Parathyroid adenoma (tissue), 2 donors: ENCODE measurements around the gene ADM.
"Not testable (repeated sequence)": the region's sequence is repeated elsewhere in the genome, so short reads cannot be mapped to it uniquely, and the experiment has no call there.

Source experiments
- H2AFZ ChIP-seq: fragments of 300-600 bp; sonication (generic); one replicate; pipeline ENCODE4 v1.7.0; 2017; ENCODE audit warnings: antibody characterized with exemption, mild to moderate bottlenecking
- H3K27ac ChIP-seq: fragments of 300-600 bp; sonication (generic); one replicate; pipeline ENCODE4 v1.7.0; 2017
- H3K27me3 ChIP-seq: fragments of 300-600 bp; sonication (generic); one replicate; pipeline ENCODE4 v1.7.0; 2017; ENCODE audit warnings: low read length; ENCODE audit not compliant: control insufficient read depth, insufficient read depth
- H3K36me3 ChIP-seq: fragments of 300-600 bp; sonication (generic); one replicate; pipeline ENCODE4 v1.7.0; 2017; ENCODE audit warnings: low read length; ENCODE audit not compliant: control insufficient read depth, insufficient read depth
- H3K4me1 ChIP-seq: fragments of 300-600 bp; sonication (generic); one replicate; pipeline ENCODE4 v1.7.0; 2017; ENCODE audit warnings: control low read depth
- H3K4me2 ChIP-seq: fragments of 300-600 bp; sonication (generic); one replicate; pipeline ENCODE4 v1.7.0; 2017; ENCODE audit warnings: low read length
- H3K4me3 ChIP-seq: fragments of 300-600 bp; sonication (generic); one replicate; pipeline ENCODE4 v1.7.0; 2017; ENCODE audit warnings: low read depth, low read length
- H3K79me2 ChIP-seq: fragments of 300-600 bp; sonication (generic); one replicate; pipeline ENCODE4 v1.7.0; 2017; ENCODE audit warnings: control low read depth
- H3K9ac ChIP-seq: fragments of 300-600 bp; sonication (generic); one replicate; pipeline ENCODE4 v1.7.0; 2017; ENCODE audit warnings: mild to moderate bottlenecking
- H3K9me3 ChIP-seq: fragments of 300-600 bp; sonication (generic); one replicate; pipeline ENCODE4 v1.7.0; 2017; ENCODE audit warnings: low read length; ENCODE audit not compliant: control insufficient read depth
- TF ChIP-seq, protein P1 (sequence below): fragments of 300-600 bp; sonication (generic); IDR thresholded peaks from one replicate; pipeline ENCODE4 v1.7.0; 2017; ENCODE audit warnings: antibody characterized with exemption, mild to moderate bottlenecking
- donor health status: primary hyperparathyroidism.

The ADM gene

DNA sequence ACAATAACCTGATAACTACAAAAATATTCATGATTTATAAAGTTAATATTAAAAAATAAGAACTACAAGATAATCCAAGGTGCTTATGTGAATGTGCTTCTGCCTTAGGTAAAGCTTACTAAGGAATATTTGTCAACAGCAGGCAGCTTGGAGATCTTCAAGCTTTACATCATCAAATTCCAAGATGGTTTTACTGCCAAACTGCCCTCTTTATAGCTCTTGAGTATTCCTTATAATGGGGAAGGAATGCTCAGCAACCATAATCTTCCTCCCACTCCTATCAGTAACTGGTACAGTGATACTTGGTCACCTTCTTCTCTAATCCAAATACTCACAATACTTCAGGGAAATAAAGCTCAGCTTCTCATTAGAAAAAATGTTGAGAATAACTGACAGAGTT, 40.9 kb upstream of the ADM start:
- no peak overlapping the region for H2AFZ ChIP-seq
- no peak overlapping the region for H3K4me2 ChIP-seq
- H3K36me3 ChIP-seq: no peaks in the 10 kb centered on the region
- H3K4me1 ChIP-seq: no peaks in the 10 kb centered on the region
- peaks cover 10% of the 10 kb centered on the region for H3K79me2 ChIP-seq
- no peaks in the 10 kb centered on the region for H3K27me3 ChIP-seq
- no peak overlapping the region for H3K27ac ChIP-seq
- H3K9ac ChIP-seq: no peak overlapping the region
- TF ChIP-seq, protein P1, sequence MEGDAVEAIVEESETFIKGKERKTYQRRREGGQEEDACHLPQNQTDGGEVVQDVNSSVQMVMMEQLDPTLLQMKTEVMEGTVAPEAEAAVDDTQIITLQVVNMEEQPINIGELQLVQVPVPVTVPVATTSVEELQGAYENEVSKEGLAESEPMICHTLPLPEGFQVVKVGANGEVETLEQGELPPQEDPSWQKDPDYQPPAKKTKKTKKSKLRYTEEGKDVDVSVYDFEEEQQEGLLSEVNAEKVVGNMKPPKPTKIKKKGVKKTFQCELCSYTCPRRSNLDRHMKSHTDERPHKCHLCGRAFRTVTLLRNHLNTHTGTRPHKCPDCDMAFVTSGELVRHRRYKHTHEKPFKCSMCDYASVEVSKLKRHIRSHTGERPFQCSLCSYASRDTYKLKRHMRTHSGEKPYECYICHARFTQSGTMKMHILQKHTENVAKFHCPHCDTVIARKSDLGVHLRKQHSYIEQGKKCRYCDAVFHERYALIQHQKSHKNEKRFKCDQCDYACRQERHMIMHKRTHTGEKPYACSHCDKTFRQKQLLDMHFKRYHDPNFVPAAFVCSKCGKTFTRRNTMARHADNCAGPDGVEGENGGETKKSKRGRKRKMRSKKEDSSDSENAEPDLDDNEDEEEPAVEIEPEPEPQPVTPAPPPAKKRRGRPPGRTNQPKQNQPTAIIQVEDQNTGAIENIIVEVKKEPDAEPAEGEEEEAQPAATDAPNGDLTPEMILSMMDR: no peak
- no peaks in the 10 kb centered on the region for H3K9me3 ChIP-seq
- H3K4me3 ChIP-seq: no peak overlapping the region

DNA sequence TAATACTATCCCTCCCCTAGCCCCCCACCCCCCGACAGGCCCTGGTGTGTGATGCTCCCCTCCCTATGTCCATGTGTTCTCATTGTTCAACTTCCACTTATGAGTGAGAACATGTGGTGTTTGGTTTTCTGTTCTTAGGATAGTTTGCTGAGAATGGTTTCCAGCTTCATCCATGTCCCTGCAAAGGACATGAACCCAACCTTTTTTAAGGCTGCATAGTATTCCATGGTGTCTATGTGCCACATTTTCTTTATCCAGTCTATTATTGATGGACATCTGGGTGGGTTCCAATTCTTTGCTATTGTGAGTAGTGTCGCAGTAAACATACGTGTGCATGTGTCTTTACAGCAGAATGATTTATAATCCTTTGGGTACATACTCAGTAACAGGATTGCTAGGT, 40.2 kb upstream of the ADM start:
- H3K4me3 ChIP-seq, H3K9me3 ChIP-seq, H3K9ac ChIP-seq, H3K27ac ChIP-seq, H3K4me1 ChIP-seq, H2AFZ ChIP-seq, H3K36me3 ChIP-seq, H3K4me2 ChIP-seq, H3K27me3 ChIP-seq: not testable (repeated sequence)
- H3K79me2 ChIP-seq: peaks cover 13% of the 10 kb centered on the region

DNA sequence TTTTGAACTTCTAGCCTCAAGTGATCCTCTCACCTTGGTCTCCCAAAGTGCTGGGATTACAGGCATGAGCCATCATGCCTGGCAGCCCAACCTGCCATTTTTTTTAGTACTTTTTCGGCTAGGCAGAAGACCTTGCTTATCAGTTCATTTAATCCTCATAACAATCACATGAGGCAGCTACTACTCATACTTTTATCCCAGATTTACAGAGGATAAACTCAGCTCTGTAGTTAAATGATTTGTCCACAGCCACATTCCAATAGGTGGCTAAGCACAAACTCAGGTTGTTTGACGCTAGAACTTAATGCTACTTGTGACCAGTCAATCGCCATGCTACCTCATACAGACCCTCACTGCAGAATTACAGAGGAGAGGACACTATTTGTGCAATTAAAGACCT, 38.9 kb upstream of the ADM start:
- Histone ChIP-seq H3K4me1 (no peaks in the 10 kb centered on the region), H3K79me2 (peaks cover 11% of the 10 kb centered on the region), H3K4me2 (no peak overlapping the region), H3K4me3 (no peak overlapping the region), H2AFZ (no peak overlapping the region), H3K27ac (no peak overlapping the region), H3K9ac (no peak overlapping the region), H3K27me3 (no peaks in the 10 kb centered on the region), H3K36me3 (no peaks in the 10 kb centered on the region), H3K9me3 (no peaks in the 10 kb centered on the region)
- TF ChIP-seq, protein P1: no peak

DNA sequence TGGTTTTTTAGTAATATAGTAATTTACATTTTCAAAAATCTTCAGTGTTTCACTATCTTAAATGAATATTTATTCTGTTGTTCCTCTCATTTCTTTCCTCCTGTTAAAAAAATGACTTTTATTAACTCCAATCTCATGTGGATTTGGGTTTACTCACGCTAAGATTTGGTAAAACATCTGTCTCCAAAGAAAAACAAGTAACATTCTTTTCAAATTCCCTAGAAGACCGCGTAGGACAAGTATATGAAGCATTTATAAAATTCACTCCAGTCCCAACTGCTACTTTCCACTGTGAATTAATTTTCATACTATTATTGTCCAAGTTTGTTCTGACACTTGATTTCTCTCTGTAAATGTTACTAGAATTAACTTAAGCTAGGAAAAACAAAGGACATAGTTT, 37.1 kb upstream of the ADM start:
- no peak overlapping the region for H3K27ac ChIP-seq
- H3K9ac ChIP-seq: no peak overlapping the region
- no peaks in the 10 kb centered on the region for H3K36me3 ChIP-seq
- H3K9me3 ChIP-seq: no peaks in the 10 kb centered on the region
- TF ChIP-seq, protein P1: no peak
- H2AFZ ChIP-seq: no peak overlapping the region
- no peaks in the 10 kb centered on the region for H3K4me1 ChIP-seq
- H3K4me3 ChIP-seq: no peak overlapping the region
- H3K27me3 ChIP-seq: no peaks in the 10 kb centered on the region
- H3K4me2 ChIP-seq: no peak overlapping the region
- H3K79me2 ChIP-seq: peaks cover 9% of the 10 kb centered on the region

DNA sequence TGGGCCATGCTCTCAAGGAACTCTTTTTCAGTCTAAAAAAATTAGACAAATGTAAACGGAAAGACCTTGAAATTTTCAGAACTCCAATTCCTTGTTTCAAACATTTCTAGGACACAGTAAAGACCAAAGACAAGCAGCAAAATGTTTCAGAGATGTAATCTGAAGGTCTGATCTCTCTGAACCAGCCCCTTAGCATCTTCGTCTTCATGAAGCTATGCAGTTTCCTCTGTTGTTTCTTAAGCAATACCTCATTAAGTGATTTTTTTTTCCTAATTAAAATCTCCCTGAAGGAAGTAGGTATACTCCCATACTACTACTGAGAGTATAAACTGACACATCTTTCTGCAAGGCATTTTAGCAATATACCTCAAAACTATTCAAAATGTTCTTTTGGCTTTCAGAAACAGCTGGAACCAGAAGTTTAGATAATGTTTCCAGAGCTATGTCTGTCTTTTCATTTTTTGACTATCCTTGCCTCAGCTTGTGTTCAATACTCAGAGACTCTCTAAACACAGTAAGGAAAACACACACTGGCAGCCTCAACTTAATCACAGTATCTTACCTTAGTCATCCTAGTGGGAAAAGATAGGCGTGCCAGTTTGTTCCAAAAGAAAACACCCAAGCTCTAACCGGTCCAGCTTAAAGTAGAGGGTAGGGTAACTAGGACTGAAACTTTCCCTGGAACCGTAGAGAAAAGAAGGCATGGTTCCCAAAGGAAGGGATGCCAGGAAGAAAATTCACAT, 36.0 kb upstream of the ADM start:
- Histone ChIP-seq H3K9me3 (no peaks in the 10 kb centered on the region), H3K4me1 (no peaks in the 10 kb centered on the region), H3K27me3 (no peaks in the 10 kb centered on the region), H3K79me2 (peaks cover 9% of the 10 kb centered on the region), H3K4me2 (no peak overlapping the region), H3K36me3 (no peaks in the 10 kb centered on the region), H3K9ac (no peak overlapping the region), H2AFZ (no peak overlapping the region), H3K27ac (no peak overlapping the region), H3K4me3 (no peak overlapping the region)
- TF ChIP-seq, protein P1: no peak
